Mucosa of descending colon (tissue), 3 donors: ENCODE results near the gene LANCL2. TPM values are rescaled to one million over a fixed set of nuclear protein-coding genes. Genes with fewer than 3 reads are reported as not detected.

ENCODE experiments used
- ATAC-seq: fragments of 200-7000 bp; cut with Tn5 transposase; one replicate; pipeline ENCODE4 v1.9.1; 2020; ENCODE audit warnings: mild to moderate bottlenecking, moderate library complexity
- DNase-seq, 3 donors: peaks; one replicate each; pipeline ENCODE4 v3.0.0-alpha.2; 2020
- H3K36me3 ChIP-seq: fragments of 200-600 bp; one replicate; pipeline ENCODE4 v1.8.0; 2021; ENCODE audit warnings: low read depth, mild to moderate bottlenecking
- H3K4me1 ChIP-seq: fragments of 200-600 bp; one replicate; pipeline ENCODE4 v1.8.0; 2021; ENCODE audit warnings: low read depth, mild to moderate bottlenecking
- H3K4me3 ChIP-seq: fragments of 200-600 bp; one replicate; pipeline ENCODE4 v1.8.0; 2021; ENCODE audit warnings: mild to moderate bottlenecking
- H3K9me3 ChIP-seq: fragments of 200-600 bp; one replicate; pipeline ENCODE4 v1.8.0; 2021; ENCODE audit warnings: mild to moderate bottlenecking
- CTCF ChIP-seq: fragments of 200-600 bp; IDR thresholded peaks from one replicate; pipeline ENCODE4 v1.8.0; 2022; ENCODE audit warnings: antibody characterized with exemption, mild to moderate bottlenecking
- intact Hi-C, 2 donors: fragments of 100-400 bp; cut with DNase I in 1 of 2; cut with micrococcal nuclease in 1 of 2; formaldehyde crosslinking; loops; one replicate each; pipeline versions ENCODE4 v1.11.0 to v1.11.1; 2022; cut with DNase I, micrococcal nuclease
- total RNA-seq, 3 donors: library from RNA; stranded (reverse); fragmentation: NEBNext Ultra II Directional in 2 of 3; extraction: Animal tissue kit (Norgen Biotek cat#: 25700) in 2 of 3; gene quantifications; one replicate each; pipeline versions ENCODE4 v1.2.1 to v1.2.4, GENCODE V29; 2021 to 2023
- donor health status: DM: no; HTN: no; CAD: no; lungs with moderate emphysema.
- donor health status: DM: no; HTN: no; CAD: no.
- donor health status: DM: no; HTN: yes; CAD: no.

Gene LANCL2
- total RNA-seq, 3 donors from 2014 or later, result 15.3 to 18.0 (median 17.1) TPM

- intact Hi-C loops, result no loop called here
- no peak overlapping the region for H3K4me3 ChIP-seq
- H3K9me3 ChIP-seq, result no peaks in the 10 kb centered on the region
- no peak for TF ChIP-seq CTCF
- ATAC-seq (peak; percentile 74), DNase-seq (peak; percentile 53 to 79 (median 68))
- H3K4me1 ChIP-seq, result no peaks in the 10 kb centered on the region
- H3K36me3 ChIP-seq, result no peaks in the 10 kb centered on the region
Measured at GRCh38 chr7:55438757-55439525, 73.8 kb downstream of the LANCL2 start.

- DNase-seq, result no peak
- no peak overlapping the region for H3K4me3 ChIP-seq
- no peak for TF ChIP-seq CTCF
- no peaks in the 10 kb centered on the region for H3K4me1 ChIP-seq
- intact Hi-C loops, result no loop called here
- H3K36me3 ChIP-seq, result no peaks in the 10 kb centered on the region
- ATAC-seq, result no peak
- no peaks in the 10 kb centered on the region for H3K9me3 ChIP-seq
Measured at GRCh38 chr7:55439627-55440026, 74.5 kb downstream of the LANCL2 start.

GRCh38 chr7:55440040-55440690 lies 75.0 kb downstream of the LANCL2 start:
- H3K36me3 ChIP-seq, result no peaks in the 10 kb centered on the region
- TF ChIP-seq CTCF, result no peak
- H3K9me3 ChIP-seq, result no peaks in the 10 kb centered on the region
- no peak overlapping the region for H3K4me3 ChIP-seq
- intact Hi-C loops, result no loop called here
- DNase-seq (no peak), ATAC-seq (no peak)
- H3K4me1 ChIP-seq, result no peaks in the 10 kb centered on the region

- H3K4me1 ChIP-seq, result no peaks in the 10 kb centered on the region
- DNase-seq, result no peak
- no peak overlapping the region for H3K4me3 ChIP-seq
- TF ChIP-seq CTCF, result no peak
- H3K36me3 ChIP-seq, result no peaks in the 10 kb centered on the region
- no peak for ATAC-seq
- intact Hi-C loops, result no loop called here
- no peaks in the 10 kb centered on the region for H3K9me3 ChIP-seq
Measured at GRCh38 chr7:55441002-55441401, 75.9 kb downstream of the LANCL2 start.

- Histone ChIP-seq H3K36me3 (no peaks in the 10 kb centered on the region), H3K9me3 (no peaks in the 10 kb centered on the region), H3K4me1 (no peaks in the 10 kb centered on the region), H3K4me3 (no peak overlapping the region)
- ATAC-seq, result no peak
- no peak for DNase-seq
- TF ChIP-seq CTCF, result no peak
- intact Hi-C loops, result no loop called here
Measured at GRCh38 chr7:55441774-55442522, 76.8 kb downstream of the LANCL2 start.
